ENCODE results near the gene SSTR4. TPM values are rescaled to one million over a fixed set of nuclear protein-coding genes. Genes with fewer than 3 reads are reported as not detected.

The SSTR4 gene
- total RNA-seq, 1 donor from 2014 or later, result not detected

DNA sequence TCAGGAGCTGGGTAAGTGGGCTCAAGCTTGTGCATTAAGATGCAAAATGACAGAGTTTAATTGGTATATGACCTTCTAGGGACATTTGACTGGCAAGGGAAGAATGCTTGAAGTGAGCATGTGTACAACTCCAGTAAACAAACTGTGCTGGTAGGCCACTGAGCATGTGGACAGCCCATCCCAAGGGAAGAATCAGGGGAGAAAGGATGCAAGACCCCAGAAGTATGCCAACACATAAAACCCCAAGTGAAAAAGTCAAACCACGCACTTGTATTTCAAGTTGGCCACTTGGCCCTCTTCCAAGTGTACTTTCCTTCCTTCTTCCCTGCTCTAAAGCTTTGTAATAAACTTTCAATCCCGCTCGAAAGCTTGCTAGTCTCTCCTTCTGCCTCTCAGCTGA is 24.7 kb downstream of the SSTR4 start:
- TF ChIP-seq, protein P1, sequence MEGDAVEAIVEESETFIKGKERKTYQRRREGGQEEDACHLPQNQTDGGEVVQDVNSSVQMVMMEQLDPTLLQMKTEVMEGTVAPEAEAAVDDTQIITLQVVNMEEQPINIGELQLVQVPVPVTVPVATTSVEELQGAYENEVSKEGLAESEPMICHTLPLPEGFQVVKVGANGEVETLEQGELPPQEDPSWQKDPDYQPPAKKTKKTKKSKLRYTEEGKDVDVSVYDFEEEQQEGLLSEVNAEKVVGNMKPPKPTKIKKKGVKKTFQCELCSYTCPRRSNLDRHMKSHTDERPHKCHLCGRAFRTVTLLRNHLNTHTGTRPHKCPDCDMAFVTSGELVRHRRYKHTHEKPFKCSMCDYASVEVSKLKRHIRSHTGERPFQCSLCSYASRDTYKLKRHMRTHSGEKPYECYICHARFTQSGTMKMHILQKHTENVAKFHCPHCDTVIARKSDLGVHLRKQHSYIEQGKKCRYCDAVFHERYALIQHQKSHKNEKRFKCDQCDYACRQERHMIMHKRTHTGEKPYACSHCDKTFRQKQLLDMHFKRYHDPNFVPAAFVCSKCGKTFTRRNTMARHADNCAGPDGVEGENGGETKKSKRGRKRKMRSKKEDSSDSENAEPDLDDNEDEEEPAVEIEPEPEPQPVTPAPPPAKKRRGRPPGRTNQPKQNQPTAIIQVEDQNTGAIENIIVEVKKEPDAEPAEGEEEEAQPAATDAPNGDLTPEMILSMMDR (IDR thresholded peaks at IDR 0.05; ENCODE audit: partially characterized antibody, unreplicated experiment), result no peak
- Mint-ChIP-seq H3K4me1 (ENCODE audit: low read depth, unreplicated experiment) (peaks cover 4% of the 10 kb centered on the region), H3K4me3 (ENCODE audit: unreplicated experiment) (no peak overlapping the region), H3K36me3 (ENCODE audit: unreplicated experiment) (no peaks in the 10 kb centered on the region), H3K9me3 (ENCODE audit: unreplicated experiment) (no peaks in the 10 kb centered on the region), H3K27ac (ENCODE audit: unreplicated experiment) (no peak overlapping the region), H3K27me3 (ENCODE audit: unreplicated experiment) (peaks cover 1% of the 10 kb centered on the region)
- DNase-seq, result no peak

- no peak for DNase-seq
- Mint-ChIP-seq H3K4me3 (ENCODE audit: unreplicated experiment) (no peak overlapping the region), H3K36me3 (ENCODE audit: unreplicated experiment) (no peaks in the 10 kb centered on the region), H3K27me3 (ENCODE audit: unreplicated experiment) (no peaks in the 10 kb centered on the region), H3K9me3 (ENCODE audit: unreplicated experiment) (no peaks in the 10 kb centered on the region), H3K4me1 (ENCODE audit: low read depth, unreplicated experiment) (peaks cover 4% of the 10 kb centered on the region), H3K27ac (ENCODE audit: unreplicated experiment) (no peak overlapping the region)
- TF ChIP-seq, protein P1 (IDR thresholded peaks at IDR 0.05; ENCODE audit: partially characterized antibody, unreplicated experiment), result no peak
Measured at GRCh38 chr20:23060629-23061028, 25.5 kb downstream of the SSTR4 start.

DNA sequence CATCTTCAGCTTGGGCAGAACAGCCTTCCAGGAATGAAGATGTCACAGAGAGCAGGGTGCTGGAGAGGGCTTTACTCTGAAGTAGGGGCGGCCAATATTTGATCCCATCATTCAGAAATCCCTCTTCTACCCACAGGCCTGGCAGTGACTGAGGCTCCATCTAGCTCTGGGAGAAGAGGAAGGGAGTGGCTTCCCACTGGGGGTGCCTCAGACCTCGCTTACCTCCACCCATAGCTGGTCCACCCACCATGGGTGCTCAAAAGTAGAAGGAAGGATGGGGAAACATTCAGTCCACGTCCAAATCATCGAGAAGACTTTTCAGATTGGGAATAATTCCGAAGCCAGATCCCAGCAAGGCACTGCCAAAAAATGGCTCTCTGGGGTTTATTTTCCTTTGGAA is 26.1 kb downstream of the SSTR4 start:
- no peak overlapping the region for H3K4me3 Mint-ChIP-seq (ENCODE audit: unreplicated experiment)
- peaks cover 4% of the 10 kb centered on the region for H3K4me1 Mint-ChIP-seq (ENCODE audit: low read depth, unreplicated experiment)
- no peaks in the 10 kb centered on the region for H3K9me3 Mint-ChIP-seq (ENCODE audit: unreplicated experiment)
- no peak overlapping the region for H3K27ac Mint-ChIP-seq (ENCODE audit: unreplicated experiment)
- TF ChIP-seq, protein P1 (IDR thresholded peaks at IDR 0.05; ENCODE audit: partially characterized antibody, unreplicated experiment), result no peak
- DNase-seq, result no peak
- no peaks in the 10 kb centered on the region for H3K27me3 Mint-ChIP-seq (ENCODE audit: unreplicated experiment)
- no peaks in the 10 kb centered on the region for H3K36me3 Mint-ChIP-seq (ENCODE audit: unreplicated experiment)

DNA sequence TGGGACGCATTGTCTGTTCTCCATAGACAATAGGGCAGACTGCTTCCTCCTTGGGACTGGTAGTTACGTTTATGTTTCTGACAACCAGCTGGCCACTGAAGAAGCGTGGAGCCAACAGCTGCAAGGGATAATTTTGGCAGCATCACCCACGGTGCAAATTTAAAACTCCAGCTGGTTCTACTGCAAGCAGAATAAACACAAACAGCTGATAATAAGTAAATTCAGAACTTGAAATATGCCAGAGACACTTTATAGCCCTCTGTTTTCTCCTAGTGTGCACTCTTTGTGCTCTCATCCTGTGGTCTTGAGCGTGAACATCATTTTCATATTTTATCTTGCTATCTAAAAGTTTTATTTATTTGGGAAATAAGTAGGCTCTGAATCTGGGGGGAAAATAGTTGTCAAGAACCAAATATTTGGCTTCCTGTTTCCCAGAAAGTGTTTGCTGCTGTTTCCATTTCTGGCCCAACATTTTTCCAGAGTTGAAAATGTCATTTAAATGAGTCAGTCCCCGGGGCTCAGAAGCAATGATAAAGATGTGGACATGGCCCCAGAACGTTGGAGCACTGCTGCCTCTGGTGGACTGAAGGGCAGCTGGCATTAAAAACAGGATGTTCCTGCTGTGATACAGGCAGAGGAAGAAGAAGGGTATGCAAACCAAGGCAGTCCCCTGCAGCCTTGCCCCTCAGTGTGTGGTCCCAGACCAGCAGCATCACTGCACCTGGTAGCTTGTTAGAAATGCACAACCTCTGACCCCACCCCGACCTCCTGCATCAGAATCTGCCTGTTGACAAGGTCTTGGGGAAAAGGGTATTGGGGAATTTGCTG is 26.8 kb downstream of the SSTR4 start:
- H3K27ac Mint-ChIP-seq (ENCODE audit: unreplicated experiment), result no peak overlapping the region
- H3K27me3 Mint-ChIP-seq (ENCODE audit: unreplicated experiment), result no peaks in the 10 kb centered on the region
- no peaks in the 10 kb centered on the region for H3K36me3 Mint-ChIP-seq (ENCODE audit: unreplicated experiment)
- H3K9me3 Mint-ChIP-seq (ENCODE audit: unreplicated experiment), result no peaks in the 10 kb centered on the region
- peaks cover 4% of the 10 kb centered on the region for H3K4me1 Mint-ChIP-seq (ENCODE audit: low read depth, unreplicated experiment)
- TF ChIP-seq, protein P1 (IDR thresholded peaks at IDR 0.05; ENCODE audit: partially characterized antibody, unreplicated experiment), result no peak
- no peak for DNase-seq
- H3K4me3 Mint-ChIP-seq (ENCODE audit: unreplicated experiment), result no peak overlapping the region

DNA sequence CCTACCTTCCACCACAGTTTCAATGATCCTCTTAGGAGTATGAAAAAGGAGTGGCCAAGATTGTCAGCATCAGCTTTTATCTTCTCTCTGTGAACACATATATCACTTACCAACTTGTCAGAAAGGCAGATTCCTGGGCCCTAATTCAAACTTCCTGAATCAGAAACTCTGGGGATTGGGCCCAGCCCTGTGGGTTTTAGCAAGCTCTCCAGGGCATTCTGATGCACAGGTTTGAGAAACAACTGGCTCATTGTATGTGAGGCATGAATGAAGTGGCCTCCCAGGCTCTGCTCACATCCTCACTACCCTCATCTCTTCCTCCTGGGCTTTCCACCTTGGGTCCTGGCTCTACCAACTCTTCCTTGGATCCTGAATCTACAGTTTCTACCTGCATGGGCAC is 27.5 kb downstream of the SSTR4 start:
- DNase-seq, result no peak
- H3K4me3 Mint-ChIP-seq (ENCODE audit: unreplicated experiment), result no peak overlapping the region
- no peaks in the 10 kb centered on the region for H3K36me3 Mint-ChIP-seq (ENCODE audit: unreplicated experiment)
- no peaks in the 10 kb centered on the region for H3K9me3 Mint-ChIP-seq (ENCODE audit: unreplicated experiment)
- H3K27me3 Mint-ChIP-seq (ENCODE audit: unreplicated experiment), result no peaks in the 10 kb centered on the region
- TF ChIP-seq, protein P1 (IDR thresholded peaks at IDR 0.05; ENCODE audit: partially characterized antibody, unreplicated experiment), result no peak
- H3K4me1 Mint-ChIP-seq (ENCODE audit: low read depth, unreplicated experiment), result peaks cover 4% of the 10 kb centered on the region
- no peak overlapping the region for H3K27ac Mint-ChIP-seq (ENCODE audit: unreplicated experiment)

Data from glutamatergic neuron (in vitro differentiated cells).